HepG2 (cell line): ENCODE measurements around the gene SLC29A3. TPM values are rescaled to one million over a fixed set of nuclear protein-coding genes. Genes with fewer than 3 reads are reported as not detected.

Source experiments
- ZNF160 ChIP-seq: sonication (generic); formaldehyde crosslinking; IDR thresholded peaks from 2 replicates; pipeline ENCODE4 v1.8.0; 2022; ENCODE audit warnings: mild to moderate bottlenecking, inconsistent platforms, missing genetic modification reagents
- ZSCAN21 ChIP-seq: sonication (generic); formaldehyde crosslinking; IDR thresholded peaks from 2 replicates; pipeline ENCODE4 v1.8.0; 2022; ENCODE audit warnings: mild to moderate bottlenecking, missing genetic modification reagents, moderate library complexity, borderline replicate concordance
- polyA plus RNA-seq, 8 experiments: library from polyadenylated mRNA; depleted of rRNA in 3 of 8; stranded (reverse) in 7 of 8; unstranded in 1 of 8; fragments of >200 nt; fragmentation: Illumina TruSeq in 4 of 8; extraction: Trizol in 4 of 8; gene quantifications; 2 replicates each; pipeline versions ENCODE4 v1.2.1 to v1.2.3, GENCODE V29; 2011 to 2016; ENCODE audit warnings: low read depth in 4 of 8, missing spikeins in 1 of 8, mixed read lengths in 1 of 8; ENCODE audit not compliant: insufficient read depth in 1 of 8
- total RNA-seq, 5 experiments: library from RNA; depleted of rRNA; stranded (reverse); fragments of >200 nt; fragmentation: Illumina TruSeq; extraction: Trizol; gene quantifications; 2 replicates each; pipeline ENCODE4 v1.2.3, GENCODE V29; 2016; ENCODE audit warnings: low read depth in 1 of 5
- TF ChIP-seq, protein P1 (sequence below): IDR thresholded peaks from 2 replicates; pipeline ENCODE4 v1.6.1; 2016; ENCODE audit warnings: low read depth, control low read depth
- TF ChIP-seq, protein P2 (sequence below): IDR thresholded peaks from 2 replicates; pipeline ENCODE4 v1.6.1; 2016; ENCODE audit warnings: missing biosample characterization, missing genetic modification reagents, low read depth
- TF ChIP-seq, protein P3 (sequence below): sonication (generic); formaldehyde crosslinking; IDR thresholded peaks from 2 replicates; pipeline ENCODE4 v1.4.0; 2020; ENCODE audit warnings: missing genetic modification reagents
- TF ChIP-seq, protein P4 (sequence below): sonication (generic); formaldehyde crosslinking; IDR thresholded peaks from 2 replicates; pipeline ENCODE4 v1.4.0; 2020; ENCODE audit warnings: missing genetic modification reagents
- TF ChIP-seq, protein P5 (sequence below): sonication (generic); formaldehyde crosslinking; IDR thresholded peaks from 2 replicates; pipeline ENCODE4 v1.4.0; 2020; ENCODE audit warnings: mild to moderate bottlenecking, missing genetic modification reagents, borderline replicate concordance

The SLC29A3 gene
- total and polyA plus RNA-seq, 2 of the 13 experiments (the other 11 are each of a cell fraction or from before 2014, with no cell fraction given) = 8.6 to 11.8 TPM

DNA sequence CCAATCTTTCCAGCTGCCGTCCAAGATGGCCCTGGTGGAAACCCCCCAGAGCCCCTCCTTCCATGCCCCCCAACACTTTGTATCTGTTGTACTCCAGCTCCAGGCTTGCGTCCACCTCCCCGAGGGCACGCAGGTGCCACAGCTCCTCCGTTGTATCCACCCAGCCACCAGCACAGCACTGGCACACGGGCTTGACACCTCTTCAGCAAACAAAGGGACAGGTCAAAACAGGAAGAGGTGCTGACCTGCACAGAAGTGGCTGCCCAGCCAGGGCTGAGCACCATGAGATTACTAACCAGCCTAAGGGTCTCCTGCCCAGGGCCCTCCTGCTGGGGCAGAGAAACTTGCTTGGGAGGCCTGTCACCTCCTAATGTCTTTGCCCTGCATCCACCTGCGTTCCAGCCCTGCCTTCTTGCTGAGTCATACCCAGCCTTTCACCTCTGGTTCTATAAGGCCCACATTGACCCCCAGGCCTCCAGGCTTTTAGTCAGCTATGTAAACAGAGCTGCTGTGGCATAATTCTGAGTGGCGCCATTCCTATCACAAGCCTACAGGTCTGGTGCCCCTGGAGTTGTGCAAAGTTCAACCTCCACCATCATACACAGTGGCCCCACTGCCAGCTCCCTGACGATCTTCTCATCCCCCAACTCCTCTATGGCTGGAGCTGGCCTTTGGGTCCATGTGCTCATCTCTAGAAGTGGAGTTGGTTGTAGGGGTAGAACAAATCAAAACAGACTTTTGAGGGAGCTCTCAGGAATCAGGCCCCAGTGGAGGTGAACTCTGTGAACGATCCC is 20.9 kb downstream of the SLC29A3 start (continued):
- TF ChIP-seq, protein P1, sequence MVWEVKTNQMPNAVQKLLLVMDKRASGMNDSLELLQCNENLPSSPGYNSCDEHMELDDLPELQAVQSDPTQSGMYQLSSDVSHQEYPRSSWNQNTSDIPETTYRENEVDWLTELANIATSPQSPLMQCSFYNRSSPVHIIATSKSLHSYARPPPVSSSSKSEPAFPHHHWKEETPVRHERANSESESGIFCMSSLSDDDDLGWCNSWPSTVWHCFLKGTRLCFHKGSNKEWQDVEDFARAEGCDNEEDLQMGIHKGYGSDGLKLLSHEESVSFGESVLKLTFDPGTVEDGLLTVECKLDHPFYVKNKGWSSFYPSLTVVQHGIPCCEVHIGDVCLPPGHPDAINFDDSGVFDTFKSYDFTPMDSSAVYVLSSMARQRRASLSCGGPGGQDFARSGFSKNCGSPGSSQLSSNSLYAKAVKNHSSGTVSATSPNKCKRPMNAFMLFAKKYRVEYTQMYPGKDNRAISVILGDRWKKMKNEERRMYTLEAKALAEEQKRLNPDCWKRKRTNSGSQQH (CRISPR knock-in tag) = peak; percentile 81; the same call in 1 of the 2 replicates
- TF ChIP-seq ZSCAN21 = peak; percentile 56; the same call in 1 of the 2 replicates
- TF ChIP-seq, protein P2, sequence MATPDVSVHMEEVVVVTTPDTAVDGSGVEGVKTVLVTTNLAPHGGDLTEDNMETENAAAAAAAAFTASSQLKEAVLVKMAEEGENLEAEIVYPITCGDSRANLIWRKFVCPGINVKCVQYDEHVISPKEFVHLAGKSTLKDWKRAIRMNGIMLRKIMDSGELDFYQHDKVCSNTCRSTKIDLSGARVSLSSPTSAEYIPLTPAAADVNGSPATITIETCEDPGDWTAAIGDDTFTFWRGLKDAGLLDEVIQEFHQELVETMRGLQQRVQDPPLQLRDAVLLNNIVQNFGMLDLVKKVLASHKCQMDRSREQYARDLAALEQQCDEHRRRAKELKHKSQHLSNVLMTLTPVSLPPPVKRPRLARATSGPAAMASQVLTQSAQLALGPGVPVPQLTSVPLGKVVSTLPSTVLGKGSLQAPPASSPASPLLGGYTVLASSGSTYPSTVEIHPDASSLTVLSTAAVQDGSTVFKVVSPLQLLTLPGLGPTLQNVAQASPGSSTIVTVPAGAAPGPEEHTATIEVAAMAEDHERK = no peak; the same call in 1 of the 2 replicates
- TF ChIP-seq, protein P3, sequence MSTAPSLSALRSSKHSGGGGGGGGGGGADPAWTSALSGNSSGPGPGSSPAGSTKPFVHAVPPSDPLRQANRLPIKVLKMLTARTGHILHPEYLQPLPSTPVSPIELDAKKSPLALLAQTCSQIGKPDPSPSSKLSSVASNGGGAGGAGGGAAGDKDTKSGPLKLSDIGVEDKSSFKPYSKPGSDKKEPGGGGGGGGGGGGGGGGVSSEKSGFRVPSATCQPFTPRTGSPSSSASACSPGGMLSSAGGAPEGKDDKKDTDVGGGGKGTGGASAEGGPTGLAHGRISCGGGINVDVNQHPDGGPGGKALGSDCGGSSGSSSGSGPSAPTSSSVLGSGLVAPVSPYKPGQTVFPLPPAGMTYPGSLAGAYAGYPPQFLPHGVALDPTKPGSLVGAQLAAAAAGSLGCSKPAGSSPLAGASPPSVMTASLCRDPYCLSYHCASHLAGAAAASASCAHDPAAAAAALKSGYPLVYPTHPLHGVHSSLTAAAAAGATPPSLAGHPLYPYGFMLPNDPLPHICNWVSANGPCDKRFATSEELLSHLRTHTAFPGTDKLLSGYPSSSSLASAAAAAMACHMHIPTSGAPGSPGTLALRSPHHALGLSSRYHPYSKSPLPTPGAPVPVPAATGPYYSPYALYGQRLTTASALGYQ (CRISPR knock-in tag) = peak; percentile 90
- TF ChIP-seq, protein P4, sequence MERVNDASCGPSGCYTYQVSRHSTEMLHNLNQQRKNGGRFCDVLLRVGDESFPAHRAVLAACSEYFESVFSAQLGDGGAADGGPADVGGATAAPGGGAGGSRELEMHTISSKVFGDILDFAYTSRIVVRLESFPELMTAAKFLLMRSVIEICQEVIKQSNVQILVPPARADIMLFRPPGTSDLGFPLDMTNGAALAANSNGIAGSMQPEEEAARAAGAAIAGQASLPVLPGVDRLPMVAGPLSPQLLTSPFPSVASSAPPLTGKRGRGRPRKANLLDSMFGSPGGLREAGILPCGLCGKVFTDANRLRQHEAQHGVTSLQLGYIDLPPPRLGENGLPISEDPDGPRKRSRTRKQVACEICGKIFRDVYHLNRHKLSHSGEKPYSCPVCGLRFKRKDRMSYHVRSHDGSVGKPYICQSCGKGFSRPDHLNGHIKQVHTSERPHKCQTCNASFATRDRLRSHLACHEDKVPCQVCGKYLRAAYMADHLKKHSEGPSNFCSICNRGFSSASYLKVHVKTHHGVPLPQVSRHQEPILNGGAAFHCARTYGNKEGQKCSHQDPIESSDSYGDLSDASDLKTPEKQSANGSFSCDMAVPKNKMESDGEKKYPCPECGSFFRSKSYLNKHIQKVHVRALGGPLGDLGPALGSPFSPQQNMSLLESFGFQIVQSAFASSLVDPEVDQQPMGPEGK (CRISPR knock-in tag) = peak; percentile 97
- no peak; the same call in 1 of the 2 replicates for TF ChIP-seq ZNF160
- TF ChIP-seq, protein P5, sequence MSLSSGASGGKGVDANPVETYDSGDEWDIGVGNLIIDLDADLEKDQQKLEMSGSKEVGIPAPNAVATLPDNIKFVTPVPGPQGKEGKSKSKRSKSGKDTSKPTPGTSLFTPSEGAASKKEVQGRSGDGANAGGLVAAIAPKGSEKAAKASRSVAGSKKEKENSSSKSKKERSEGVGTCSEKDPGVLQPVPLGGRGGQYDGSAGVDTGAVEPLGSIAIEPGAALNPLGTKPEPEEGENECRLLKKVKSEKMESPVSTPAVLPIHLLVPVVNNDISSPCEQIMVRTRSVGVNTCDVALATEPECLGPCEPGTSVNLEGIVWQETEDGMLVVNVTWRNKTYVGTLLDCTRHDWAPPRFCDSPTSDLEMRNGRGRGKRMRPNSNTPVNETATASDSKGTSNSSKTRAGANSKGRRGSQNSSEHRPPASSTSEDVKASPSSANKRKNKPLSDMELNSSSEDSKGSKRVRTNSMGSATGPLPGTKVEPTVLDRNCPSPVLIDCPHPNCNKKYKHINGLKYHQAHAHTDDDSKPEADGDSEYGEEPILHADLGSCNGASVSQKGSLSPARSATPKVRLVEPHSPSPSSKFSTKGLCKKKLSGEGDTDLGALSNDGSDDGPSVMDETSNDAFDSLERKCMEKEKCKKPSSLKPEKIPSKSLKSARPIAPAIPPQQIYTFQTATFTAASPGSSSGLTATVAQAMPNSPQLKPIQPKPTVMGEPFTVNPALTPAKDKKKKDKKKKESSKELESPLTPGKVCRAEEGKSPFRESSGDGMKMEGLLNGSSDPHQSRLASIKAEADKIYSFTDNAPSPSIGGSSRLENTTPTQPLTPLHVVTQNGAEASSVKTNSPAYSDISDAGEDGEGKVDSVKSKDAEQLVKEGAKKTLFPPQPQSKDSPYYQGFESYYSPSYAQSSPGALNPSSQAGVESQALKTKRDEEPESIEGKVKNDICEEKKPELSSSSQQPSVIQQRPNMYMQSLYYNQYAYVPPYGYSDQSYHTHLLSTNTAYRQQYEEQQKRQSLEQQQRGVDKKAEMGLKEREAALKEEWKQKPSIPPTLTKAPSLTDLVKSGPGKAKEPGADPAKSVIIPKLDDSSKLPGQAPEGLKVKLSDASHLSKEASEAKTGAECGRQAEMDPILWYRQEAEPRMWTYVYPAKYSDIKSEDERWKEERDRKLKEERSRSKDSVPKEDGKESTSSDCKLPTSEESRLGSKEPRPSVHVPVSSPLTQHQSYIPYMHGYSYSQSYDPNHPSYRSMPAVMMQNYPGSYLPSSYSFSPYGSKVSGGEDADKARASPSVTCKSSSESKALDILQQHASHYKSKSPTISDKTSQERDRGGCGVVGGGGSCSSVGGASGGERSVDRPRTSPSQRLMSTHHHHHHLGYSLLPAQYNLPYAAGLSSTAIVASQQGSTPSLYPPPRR (CRISPR knock-in tag) = peak; percentile 93
